Fibroblast of pulmonary artery (primary cell): ENCODE results near the gene HARS1.
A peak's percentile ranks its signal among the peaks of the same experiment; 100 is the strongest.
"Not testable (repeated sequence)": the region's sequence is repeated elsewhere in the genome, so short reads cannot be mapped to it uniquely, and the experiment has no call there.

Source experiments
- DNase-seq: peaks from one replicate; pipeline ENCODE4 v3.0.0-alpha.2; 2010; ENCODE audit warnings: low read depth
- H3K4me3 ChIP-seq: replicated peaks from 2 replicates; pipeline ENCODE4 v1.5.1; 2011; ENCODE audit warnings: low read depth, mild to moderate bottlenecking, control low read depth, low read length, moderate library complexity
- TF ChIP-seq, protein P1 (sequence below): IDR thresholded peaks from 2 replicates; pipeline ENCODE4 v1.5.1; 2011; ENCODE audit warnings: mild to moderate bottlenecking, control low read depth, low read length, inconsistent platforms; ENCODE audit errors: missing control alignments

The HARS1 gene

DNA sequence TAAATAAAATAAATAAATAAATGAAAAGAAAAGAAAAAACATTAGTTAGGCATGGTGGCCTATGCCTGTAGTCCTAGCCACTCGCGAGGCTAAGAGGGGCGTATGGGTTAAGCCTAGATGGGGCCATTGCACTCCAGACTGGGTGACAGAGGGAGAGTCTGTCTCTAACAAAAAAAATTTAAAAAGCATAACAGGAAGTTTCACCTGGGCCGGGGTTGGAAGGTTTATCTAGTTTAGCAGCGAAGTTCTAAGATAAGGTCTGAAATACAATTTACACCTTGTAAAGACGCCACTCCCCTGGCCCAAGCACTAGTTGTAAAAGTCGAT, 27.1 kb upstream of the HARS1 start:
- H3K4me3 ChIP-seq = no peak overlapping the region
- no peak for DNase-seq

DNA sequence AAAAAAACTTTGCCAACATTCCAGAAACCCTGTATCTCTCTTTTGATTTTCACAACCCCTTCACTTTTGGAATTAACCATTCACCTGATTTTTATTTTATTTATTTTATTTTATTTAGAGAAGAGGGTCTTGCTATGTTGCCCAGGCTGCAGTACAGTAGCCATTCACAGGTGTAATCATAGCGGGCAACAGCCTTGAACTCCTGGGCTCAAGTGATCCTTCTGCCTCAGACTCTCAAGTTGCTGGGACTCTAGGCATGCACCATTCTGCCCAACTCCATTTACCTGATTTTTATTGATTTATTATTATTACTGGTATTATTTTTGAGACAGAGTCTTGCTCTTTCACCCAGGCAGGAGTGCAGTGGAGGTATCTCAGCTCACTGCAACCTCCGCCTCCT, 25.1 kb upstream of the HARS1 start:
- not testable (repeated sequence) for DNase-seq, H3K4me3 ChIP-seq

More for the DNA sequence above, 27.1 kb upstream of the HARS1 start:
- TF ChIP-seq, protein P1, sequence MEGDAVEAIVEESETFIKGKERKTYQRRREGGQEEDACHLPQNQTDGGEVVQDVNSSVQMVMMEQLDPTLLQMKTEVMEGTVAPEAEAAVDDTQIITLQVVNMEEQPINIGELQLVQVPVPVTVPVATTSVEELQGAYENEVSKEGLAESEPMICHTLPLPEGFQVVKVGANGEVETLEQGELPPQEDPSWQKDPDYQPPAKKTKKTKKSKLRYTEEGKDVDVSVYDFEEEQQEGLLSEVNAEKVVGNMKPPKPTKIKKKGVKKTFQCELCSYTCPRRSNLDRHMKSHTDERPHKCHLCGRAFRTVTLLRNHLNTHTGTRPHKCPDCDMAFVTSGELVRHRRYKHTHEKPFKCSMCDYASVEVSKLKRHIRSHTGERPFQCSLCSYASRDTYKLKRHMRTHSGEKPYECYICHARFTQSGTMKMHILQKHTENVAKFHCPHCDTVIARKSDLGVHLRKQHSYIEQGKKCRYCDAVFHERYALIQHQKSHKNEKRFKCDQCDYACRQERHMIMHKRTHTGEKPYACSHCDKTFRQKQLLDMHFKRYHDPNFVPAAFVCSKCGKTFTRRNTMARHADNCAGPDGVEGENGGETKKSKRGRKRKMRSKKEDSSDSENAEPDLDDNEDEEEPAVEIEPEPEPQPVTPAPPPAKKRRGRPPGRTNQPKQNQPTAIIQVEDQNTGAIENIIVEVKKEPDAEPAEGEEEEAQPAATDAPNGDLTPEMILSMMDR = no peak

DNA sequence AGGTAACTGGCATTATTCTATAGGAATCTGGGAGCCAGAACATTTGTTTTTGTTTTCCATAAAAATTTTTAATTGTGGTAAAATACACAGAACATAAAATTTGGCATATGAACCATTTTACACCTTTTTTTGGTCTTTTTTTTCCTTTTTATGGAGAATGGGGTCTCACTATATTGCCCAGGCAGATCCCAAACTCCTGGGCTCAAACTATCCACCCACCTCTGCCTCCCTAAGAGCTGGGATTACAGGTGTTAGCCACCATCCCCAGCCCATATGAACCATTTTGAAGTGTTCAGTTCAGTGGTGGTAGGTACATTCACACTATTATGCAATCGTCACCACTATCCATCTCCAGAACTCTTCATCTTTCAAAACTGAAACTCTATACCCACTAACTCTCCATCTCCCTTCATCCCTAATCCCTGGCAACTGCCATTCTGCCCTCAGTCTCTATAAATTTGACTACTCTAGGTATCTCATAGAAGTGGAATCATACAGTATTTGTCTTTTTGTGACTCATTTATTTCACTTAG, 22.5 kb upstream of the HARS1 start:
- DNase-seq = no peak
- H3K4me3 ChIP-seq = no peak overlapping the region
- TF ChIP-seq, protein P1 = no peak

DNA sequence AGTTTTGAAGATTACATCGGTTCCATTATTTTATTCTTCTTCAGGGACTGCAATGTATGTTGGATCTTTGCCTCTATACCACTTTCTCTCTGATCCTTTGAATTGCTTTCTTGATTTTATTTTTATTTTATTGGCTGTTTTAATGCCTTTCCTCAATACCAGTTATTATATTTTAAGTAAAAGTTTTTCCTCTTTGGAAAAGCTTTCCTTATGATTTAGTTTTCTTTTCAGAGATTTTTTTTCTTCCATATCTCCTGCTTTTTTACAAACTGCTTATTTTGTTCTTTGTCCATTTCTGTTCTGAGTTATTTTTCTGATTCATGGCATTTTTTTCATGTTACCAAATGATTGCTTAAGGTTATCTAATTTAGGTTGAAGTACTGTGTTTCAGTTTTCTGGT, 20.6 kb upstream of the HARS1 start:
- H3K4me3 ChIP-seq = peak overlapping the region; percentile 52
- TF ChIP-seq, protein P1 = no peak
- DNase-seq = no peak

DNA sequence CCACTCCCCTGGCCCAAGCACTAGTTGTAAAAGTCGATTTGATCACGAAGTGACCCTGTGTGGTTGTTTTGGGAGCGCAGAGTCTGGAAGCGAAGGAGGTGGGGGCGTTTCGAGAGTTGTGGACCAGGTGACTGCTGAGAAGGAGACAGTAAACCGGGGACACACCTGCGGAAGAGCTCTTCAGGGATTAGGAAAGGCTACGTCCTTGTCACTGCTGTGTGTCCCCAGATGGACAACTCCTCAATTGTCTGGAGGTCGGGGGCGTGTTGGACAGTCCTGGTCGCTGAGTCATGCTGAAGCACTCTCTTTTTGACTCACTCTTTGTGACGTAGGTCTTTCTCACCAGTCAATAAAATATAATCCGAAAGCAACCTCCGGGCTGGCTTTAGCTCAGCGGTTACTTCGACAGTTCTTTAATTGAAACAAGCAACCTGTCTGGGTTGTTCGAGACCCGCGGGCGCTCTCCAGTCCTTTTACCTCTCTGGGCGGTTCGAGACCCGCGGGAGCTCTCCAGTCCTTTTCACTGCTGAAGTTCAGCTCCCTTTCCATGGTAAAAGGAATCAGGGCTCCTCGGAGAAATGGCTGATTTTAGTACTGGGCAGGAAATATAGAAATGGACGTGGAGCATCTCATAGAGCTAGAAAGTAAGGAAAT, 19.9 kb upstream of the HARS1 start:
- TF ChIP-seq, protein P1 = no peak
- peak overlapping the region; percentile 52 for H3K4me3 ChIP-seq
- DNase-seq = peak; percentile 97

DNA sequence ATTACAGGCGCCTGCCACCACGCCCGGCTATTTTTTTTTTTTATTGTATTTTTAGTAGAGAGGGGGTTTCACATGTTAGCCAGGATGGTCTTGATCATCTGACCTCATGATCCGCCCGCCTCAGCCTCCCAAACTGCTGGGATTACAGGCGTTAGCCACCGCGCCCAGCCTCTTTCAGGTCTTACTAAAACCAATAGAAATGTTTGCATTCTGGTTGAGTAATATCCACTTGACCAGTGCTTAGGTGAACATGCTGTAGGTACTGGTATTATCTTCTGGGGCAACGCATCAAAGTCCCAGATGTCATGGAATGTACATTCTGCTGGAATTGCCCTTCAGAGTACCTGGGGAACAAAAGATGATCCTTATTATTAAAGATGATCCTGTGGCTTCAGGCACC, 17.6 kb upstream of the HARS1 start:
- not testable (repeated sequence) for H3K4me3 ChIP-seq, DNase-seq

DNA sequence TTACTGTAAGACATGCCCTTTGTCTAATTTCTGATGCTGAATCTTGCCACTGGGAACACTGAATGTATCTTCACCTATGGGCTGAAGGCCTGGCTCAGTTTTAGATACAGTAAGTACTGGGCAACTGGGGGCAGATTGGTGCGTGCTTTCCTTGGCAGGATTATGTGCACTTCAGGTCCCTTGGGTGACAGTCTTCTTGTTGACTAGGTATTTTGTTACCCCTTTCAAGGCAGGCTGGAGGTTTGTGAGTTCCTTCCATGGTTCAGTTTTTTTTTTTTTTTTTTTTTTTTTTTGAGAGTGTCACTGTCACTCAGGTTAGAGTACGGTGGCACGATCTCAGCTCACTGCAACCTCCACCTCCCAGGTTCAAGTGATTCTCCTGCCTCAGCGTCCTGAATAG, 16.6 kb upstream of the HARS1 start:
- H3K4me3 ChIP-seq = no peak overlapping the region
- DNase-seq = no peak
- TF ChIP-seq, protein P1 = no peak
